B cell (primary cell): ENCODE measurements around the gene CLCN5. TPM values are rescaled to one million over a fixed set of nuclear protein-coding genes. Genes with fewer than 3 reads are reported as not detected.

Experiments
- ATAC-seq: fragments of 200-7000 bp; cut with Tn5 transposase; one replicate; pipeline ENCODE4 v1.10.0; 2021; ENCODE audit warnings: low read depth, mild to moderate bottlenecking, moderate number of reproducible peaks, moderate library complexity
- CTCF ChIA-PET: fragments of 350-600 bp; sonication (Branson Sonifier 250); formaldehyde crosslinking; loops from one replicate; lab custom pipeline; 2021; ENCODE audit warnings: antibody characterized with exemption, inconsistent platforms; lab: Charles Lee
- POLR2A ChIA-PET: fragments of 350-600 bp; sonication (Branson Sonifier 250); formaldehyde crosslinking; loops from one replicate; lab custom pipeline; 2021; ENCODE audit warnings: antibody characterized with exemption; lab: Charles Lee
- DNase-seq: peaks from one replicate; pipeline ENCODE4 v3.0.0; 2013
- H2AFZ ChIP-seq: 2 replicates; pipeline ENCODE4 v1.6.1; 2012; ENCODE audit warnings: mild to moderate bottlenecking, low read depth, low read length; ENCODE audit not compliant: insufficient read depth, poor library complexity, severe bottlenecking
- H3K27ac ChIP-seq, 2 donors: 1 replicate in 1 of 2; 2 replicates in 1 of 2; pipeline ENCODE4 v1.5.1; 2012 to 2013; ENCODE audit warnings: low read length in 2 of 2, mild to moderate bottlenecking in 2 of 2, moderate library complexity in 1 of 2
- H3K27me3 ChIP-seq, 4 experiments: fragments of 200-600 bp in 1 of 4; sonication (generic) in 1 of 4; replicated peaks in 1 of 4; 1 replicate in 2 of 4; 2 replicates in 2 of 4; pipeline versions ENCODE4 v1.6.1 to v1.7.0; 2013 to 2016; ENCODE audit warnings: low read length in 3 of 4, mild to moderate bottlenecking in 2 of 4, mixed read lengths in 1 of 4, moderate library complexity in 1 of 4; ENCODE audit not compliant: insufficient read depth in 4 of 4, control insufficient read depth in 3 of 4; ENCODE audit errors: control extremely low read depth in 1 of 4
- H3K36me3 ChIP-seq, 2 experiments: replicated peaks in 1 of 2; 1 replicate in 1 of 2; 2 replicates in 1 of 2; pipeline versions ENCODE4 v1.6.1 to v1.7.1; 2013; ENCODE audit warnings: low read length in 1 of 2; ENCODE audit not compliant: insufficient read depth in 2 of 2, control insufficient read depth in 1 of 2; ENCODE audit errors: control extremely low read depth in 1 of 2, extremely low read depth in 1 of 2
- H3K4me1 ChIP-seq, 2 donors: fragments of 200-600 bp in 1 of 2; sonication (generic) in 1 of 2; 1 replicate in 1 of 2; 2 replicates in 1 of 2; pipeline versions ENCODE4 v1.5.1 to v1.6.1; 2013 to 2017; ENCODE audit warnings: low read length in 2 of 2; ENCODE audit not compliant: control insufficient read depth in 2 of 2, insufficient read depth in 2 of 2
- H3K4me2 ChIP-seq: replicated peaks from 2 replicates; pipeline ENCODE3; 2012; ENCODE audit warnings: mild to moderate bottlenecking, low read depth, low read length; ENCODE audit not compliant: poor library complexity, severe bottlenecking
- H3K4me3 ChIP-seq, 5 experiments: fragments of 200-600 bp in 1 of 5; sonication (generic) in 1 of 5; 1 replicate in 3 of 5; 2 replicates in 2 of 5; pipeline versions ENCODE4 v1.5.1 to v1.7.0; 2011 to 2016; ENCODE audit warnings: low read length in 4 of 5, mild to moderate bottlenecking in 4 of 5, low read depth in 2 of 5, control low read depth in 1 of 5, moderate library complexity in 1 of 5; ENCODE audit not compliant: insufficient read depth in 1 of 5; ENCODE audit errors: control extremely low read depth in 1 of 5, extremely low read depth in 1 of 5
- H3K79me2 ChIP-seq: fragments of 200-600 bp; sonication (generic); one replicate; pipeline ENCODE4 v1.6.0; 2016; ENCODE audit warnings: low read length; ENCODE audit not compliant: control insufficient read depth, insufficient read depth
- H3K9ac ChIP-seq: fragments of 200-600 bp; sonication (generic); 2 replicates; pipeline ENCODE4 v1.6.1; 2017; ENCODE audit warnings: mild to moderate bottlenecking, low read length, moderate library complexity
- H3K9me3 ChIP-seq, 3 donors: one replicate each; pipeline versions ENCODE4 v1.6.1 to v1.7.1; 2013; ENCODE audit warnings: low read length in 2 of 3; ENCODE audit not compliant: control insufficient read depth in 2 of 3, insufficient read depth in 1 of 3; ENCODE audit errors: control extremely low read depth in 1 of 3
- H4K20me1 ChIP-seq: 2 replicates; pipeline ENCODE4 v1.6.0; 2012; ENCODE audit warnings: mild to moderate bottlenecking, low read length; ENCODE audit not compliant: insufficient read depth, control insufficient read depth, poor library complexity, severe bottlenecking
- H3K27ac Mint-ChIP-seq: one replicate; pipeline ENCODE4 v1.8.0; 2021; ENCODE audit warnings: mixed read lengths
- H3K27me3 Mint-ChIP-seq: one replicate; pipeline ENCODE4 v1.8.0; 2021; ENCODE audit warnings: mixed read lengths
- H3K4me1 Mint-ChIP-seq: one replicate; pipeline ENCODE4 v1.8.0; 2021; ENCODE audit warnings: mixed read lengths
- H3K4me3 Mint-ChIP-seq: one replicate; pipeline ENCODE4 v1.8.0; 2021; ENCODE audit warnings: mixed read lengths
- H3K9me3 Mint-ChIP-seq: one replicate; pipeline ENCODE4 v1.8.0; 2022; ENCODE audit warnings: mixed read lengths; ENCODE audit not compliant: insufficient read depth
- EZH2 ChIP-seq: IDR thresholded peaks from 2 replicates; pipeline ENCODE4 v1.6.1; 2012; ENCODE audit warnings: borderline replicate concordance, low read depth, mild to moderate bottlenecking, moderate library complexity, low read length; ENCODE audit not compliant: insufficient read depth, poor library complexity, severe bottlenecking
- WGBS: methylation state at CpG from one replicate; pipeline ENCODE4 v1.1.5; 2013; ENCODE audit warnings: missing lambda C conversion rate; ENCODE audit not compliant: insufficient coverage; 5-methylcytosine and 5-hydroxymethylcytosine counted together
- intact Hi-C: fragments of 100-400 bp; cut with micrococcal nuclease; formaldehyde crosslinking; loops from one replicate; pipeline ENCODE4 v1.10.0; 2022
- polyA plus RNA-seq: library from polyadenylated mRNA; depleted of rRNA; stranded (reverse); fragments of >200 nt; gene quantifications from 2 replicates; pipeline ENCODE4 v1.2.3, GENCODE V29; 2012
- total RNA-seq, 2 donors: library from RNA; stranded (reverse); fragments of 120-200 nt in 1 of 2; gene quantifications; 1 replicate in 1 of 2; 2 replicates in 1 of 2; pipeline versions ENCODE4 v1.2.3 to v1.2.4, GENCODE V29; 2013 to 2022
- TF ChIP-seq, protein P1 (sequence below): fragments of 200-600 bp; IDR thresholded peaks from one replicate; pipeline ENCODE4 v1.8.0; 2022; ENCODE audit warnings: antibody characterized with exemption, mild to moderate bottlenecking

CLCN5 gene
- total and polyA plus RNA-seq, 2 donors (not counting 1 experiment from before 2014, with no cell fraction given) = 0.55 to 3.6 TPM

DNA sequence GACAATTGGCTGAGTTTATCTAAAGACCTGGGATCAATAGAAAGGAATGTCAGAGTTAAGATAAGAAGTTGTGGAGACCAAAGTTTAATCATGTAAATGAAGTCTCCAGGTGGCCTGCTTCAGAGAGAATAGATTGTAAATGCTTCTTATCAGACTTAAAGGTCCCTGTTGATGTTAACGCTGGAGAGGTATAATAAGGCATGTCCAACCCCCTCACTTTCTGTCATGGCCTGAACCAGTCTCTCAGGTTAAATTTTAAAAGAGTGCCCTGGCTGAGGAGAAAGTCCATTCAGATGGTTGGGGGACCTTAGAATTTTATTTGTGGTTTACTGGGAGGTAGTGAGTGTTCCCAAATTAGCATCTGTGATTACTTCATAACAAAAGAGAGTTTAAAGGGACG lies 191.7 kb downstream of the CLCN5 start:
- ChIA-PET POLR2A (no interaction called here), CTCF (no interaction called here)
- peaks cover 26% of the 10 kb centered on the region for H3K4me1 Mint-ChIP-seq
- Histone ChIP-seq H3K27me3 (no peaks in the 10 kb centered on the region), H2AFZ (no peak overlapping the region), H3K27ac (no peak overlapping the region), H3K4me1 (peaks cover 8 to 11% of the 10 kb centered on the region in 2 donors), H3K36me3 (no peaks in the 10 kb centered on the region), H4K20me1 (no peaks in the 10 kb centered on the region), H3K79me2 (no peaks in the 10 kb centered on the region), H3K4me2 (no peak overlapping the region), H3K9ac (no peak overlapping the region), H3K4me3 (no peak overlapping the region), H3K9me3 (no peaks in the 10 kb centered on the region)
- no peaks in the 10 kb centered on the region for H3K27me3 Mint-ChIP-seq
- TF ChIP-seq, protein P1, sequence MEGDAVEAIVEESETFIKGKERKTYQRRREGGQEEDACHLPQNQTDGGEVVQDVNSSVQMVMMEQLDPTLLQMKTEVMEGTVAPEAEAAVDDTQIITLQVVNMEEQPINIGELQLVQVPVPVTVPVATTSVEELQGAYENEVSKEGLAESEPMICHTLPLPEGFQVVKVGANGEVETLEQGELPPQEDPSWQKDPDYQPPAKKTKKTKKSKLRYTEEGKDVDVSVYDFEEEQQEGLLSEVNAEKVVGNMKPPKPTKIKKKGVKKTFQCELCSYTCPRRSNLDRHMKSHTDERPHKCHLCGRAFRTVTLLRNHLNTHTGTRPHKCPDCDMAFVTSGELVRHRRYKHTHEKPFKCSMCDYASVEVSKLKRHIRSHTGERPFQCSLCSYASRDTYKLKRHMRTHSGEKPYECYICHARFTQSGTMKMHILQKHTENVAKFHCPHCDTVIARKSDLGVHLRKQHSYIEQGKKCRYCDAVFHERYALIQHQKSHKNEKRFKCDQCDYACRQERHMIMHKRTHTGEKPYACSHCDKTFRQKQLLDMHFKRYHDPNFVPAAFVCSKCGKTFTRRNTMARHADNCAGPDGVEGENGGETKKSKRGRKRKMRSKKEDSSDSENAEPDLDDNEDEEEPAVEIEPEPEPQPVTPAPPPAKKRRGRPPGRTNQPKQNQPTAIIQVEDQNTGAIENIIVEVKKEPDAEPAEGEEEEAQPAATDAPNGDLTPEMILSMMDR = no peak
- no peak for TF ChIP-seq EZH2
- ATAC-seq (no peak), DNase-seq (no peak)
- intact Hi-C loops = no loop called here
- H3K9me3 Mint-ChIP-seq = no peaks in the 10 kb centered on the region
- no CpG with 5 or more reads among the region's 2 CpGs for WGBS
- no peak overlapping the region for H3K4me3 Mint-ChIP-seq
- no peak overlapping the region for H3K27ac Mint-ChIP-seq

DNA sequence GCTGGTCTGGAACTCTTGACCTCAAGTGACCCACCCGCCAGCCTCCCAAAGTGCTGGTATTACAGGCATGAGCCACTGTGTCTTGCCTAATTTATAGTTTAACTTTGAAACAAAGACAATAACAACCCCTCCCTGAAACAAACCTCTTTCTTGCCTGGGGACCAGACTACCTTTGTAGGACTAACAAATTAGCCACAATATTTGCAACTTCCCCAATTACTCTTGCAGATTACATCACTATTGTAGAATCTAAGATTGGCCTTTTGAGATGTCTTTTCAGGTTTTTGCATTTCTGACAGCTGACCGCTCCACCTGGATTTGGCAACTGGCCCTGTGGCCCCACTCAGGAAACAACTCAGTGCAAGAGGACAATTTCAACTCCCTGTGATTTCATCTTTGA lies 193.6 kb downstream of the CLCN5 start:
- no peak for DNase-seq
- Histone ChIP-seq H3K79me2 (no peaks in the 10 kb centered on the region), H4K20me1 (no peaks in the 10 kb centered on the region), H3K9me3 (no peaks in the 10 kb centered on the region), H3K27ac (no peak overlapping the region), H3K4me2 (no peak overlapping the region), H3K4me3 (no peak overlapping the region), H3K36me3 (no peaks in the 10 kb centered on the region), H3K9ac (no peak overlapping the region), H3K4me1 (peaks cover 8 to 11% of the 10 kb centered on the region in 2 donors), H3K27me3 (no peaks in the 10 kb centered on the region), H2AFZ (no peak overlapping the region)
- Mint-ChIP-seq H3K4me1 (peaks cover 23% of the 10 kb centered on the region), H3K27me3 (peaks cover 4% of the 10 kb centered on the region), H3K4me3 (no peak overlapping the region), H3K27ac (no peak overlapping the region), H3K9me3 (no peaks in the 10 kb centered on the region)
- CTCF ChIA-PET = no interaction called here
- POLR2A ChIA-PET = no interaction called here
- TF ChIP-seq EZH2 = no peak
- TF ChIP-seq, protein P1 = no peak
- no CpG with 5 or more reads among the region's 2 CpGs for WGBS
- intact Hi-C loops = no loop called here
- ATAC-seq = no peak
